GM21528 (cell line): ENCODE measurements around the gene TAF1C.

Source experiments
- ATAC-seq: cut with Tn5 transposase; IDR thresholded peaks from one replicate; pipeline ENCODE4 v1.9.1; 2021; ENCODE audit warnings: mild to moderate bottlenecking, moderate library complexity; ENCODE audit not compliant: unreplicated experiment, low FRiP score

The TAF1C gene

DNA sequence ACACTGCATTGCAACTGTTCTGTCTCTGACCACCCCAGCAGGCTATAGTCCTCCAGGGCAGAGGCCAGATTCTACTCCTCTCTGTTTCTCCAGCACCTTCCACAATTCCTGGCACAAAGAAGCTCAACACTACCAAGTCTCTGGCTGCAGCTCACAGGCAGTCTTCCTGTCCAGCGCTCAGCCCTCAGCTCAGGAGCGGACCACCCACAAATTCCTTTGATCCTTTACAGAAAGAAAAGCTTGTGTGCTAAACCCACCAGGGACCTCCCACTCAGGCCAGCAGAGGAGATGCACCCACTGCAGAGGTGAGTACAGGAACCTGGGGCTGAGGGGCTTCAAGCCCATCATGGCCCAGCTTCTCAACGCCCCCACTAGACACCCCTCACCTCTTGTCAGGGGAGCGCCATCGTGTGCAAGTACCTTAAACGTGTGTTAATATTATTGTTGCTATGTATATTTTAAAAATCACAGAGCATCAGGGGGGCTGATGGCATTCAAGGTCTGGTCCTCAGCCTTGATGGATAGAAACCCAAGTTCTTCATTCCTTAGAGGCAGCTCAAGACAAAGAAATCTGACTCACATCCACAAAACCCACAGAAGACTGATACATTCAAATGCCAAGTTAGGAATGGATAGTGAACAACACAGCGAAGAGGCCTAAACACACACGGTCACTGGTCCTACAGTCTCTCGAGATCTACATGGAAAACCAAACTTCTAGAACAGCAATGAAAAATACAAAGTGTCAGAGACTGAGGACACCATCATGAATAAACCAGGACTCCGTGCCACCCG is 50.3 kb downstream of the TAF1C start:
- no peak for ATAC-seq

DNA sequence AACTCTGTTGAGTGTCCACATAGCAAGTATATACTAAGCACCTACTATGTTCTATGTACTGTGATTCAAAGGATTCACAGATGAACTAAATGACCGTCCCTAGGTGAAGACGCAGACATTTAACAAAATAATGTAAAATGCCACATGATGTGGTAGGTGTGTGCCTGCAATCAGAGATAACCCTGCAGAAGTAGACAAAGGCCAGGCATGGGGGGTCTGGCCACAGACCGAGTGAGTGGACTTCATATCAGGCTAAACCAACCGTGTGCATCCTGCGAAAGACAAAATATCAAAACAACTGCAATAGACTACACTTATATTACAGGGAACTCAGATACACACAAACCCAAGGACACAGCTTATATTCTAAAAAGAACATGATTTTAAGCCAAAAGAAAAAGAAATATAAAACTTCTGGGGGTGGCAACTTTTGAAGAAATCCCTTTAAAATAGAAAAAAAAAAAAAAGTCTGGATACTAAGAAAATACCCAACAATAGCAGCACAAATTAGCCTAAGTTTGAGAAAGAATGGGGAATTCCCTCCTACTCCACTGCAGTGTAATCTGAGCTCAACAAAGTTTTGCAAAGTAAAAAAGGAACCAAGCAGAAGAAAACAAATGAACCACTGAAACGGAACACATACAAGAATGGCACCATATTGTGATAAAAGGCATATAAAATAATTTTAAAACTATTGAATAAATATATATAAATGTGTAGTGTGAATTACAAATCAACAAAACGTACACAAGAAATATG is 54.2 kb downstream of the TAF1C start:
- no peak for ATAC-seq

DNA sequence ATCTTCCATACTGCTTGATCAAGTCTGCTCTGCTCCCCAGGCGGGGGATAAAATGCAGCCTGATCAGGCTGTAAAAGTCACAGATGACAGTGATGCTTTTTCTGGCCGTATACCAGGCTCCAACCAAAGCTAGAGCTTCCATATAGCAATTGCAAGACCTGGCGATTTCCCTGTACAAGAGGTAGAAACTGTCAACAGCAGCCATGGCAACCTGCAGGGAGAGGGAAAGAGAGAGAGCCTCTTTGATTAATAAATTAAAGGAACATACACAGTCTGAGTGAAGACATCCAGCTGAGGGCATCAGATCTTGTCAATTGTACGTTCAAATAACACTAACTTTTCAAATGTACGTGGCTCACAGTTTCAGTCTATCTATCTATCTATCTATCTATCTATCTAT is 55.7 kb downstream of the TAF1C start:
- no peak for ATAC-seq
